NCI-H748 (cell line): ENCODE results near the gene DLK1.

Experiments
- DNase-seq: peaks from one replicate; lab custom pipeline; 2025; ENCODE audit not compliant: unreplicated experiment; lab: John Stamatoyannopoulos, UW

Gene DLK1

GRCh38 chr14:100787659-100788058 is 61.0 kb downstream of the DLK1 start:
- DNase-seq: no peak
